HK-2 (cell line): Measurements from ENCODE around the gene MALAT1.
A peak's percentile ranks its signal among the peaks of the same experiment; 100 is the strongest.
"Not testable (repeated sequence)": the region's sequence is repeated elsewhere in the genome, so short reads cannot be mapped to it uniquely, and the experiment has no call there.

Experiments used
- DNase-seq: peaks from one replicate; pipeline ENCODE4 v3.0.0-alpha.2; 2018; ENCODE audit not compliant: unreplicated experiment

The MALAT1 gene

GRCh38 chr11:65521777-65522521, 23.1 kb downstream of the MALAT1 start:
- DNase-seq = peak; percentile 40

GRCh38 chr11:65522718-65523630, 24.1 kb downstream of the MALAT1 start:
- DNase-seq = peak; percentile 28

GRCh38 chr11:65523631-65523968, 24.8 kb downstream of the MALAT1 start:
- not testable (repeated sequence) for DNase-seq

GRCh38 chr11:65524014-65524740, 25.3 kb downstream of the MALAT1 start:
- DNase-seq = no peak

- peak; percentile 79 for DNase-seq
Measured at GRCh38 chr11:65524741-65525545, 26.1 kb downstream of the MALAT1 start, which contains the start of gene SCYL1. TSS of gene SCYL1 (plus strand) at chr11:65525083. CDS start at chr11:65525154, 71 bp downstream.

- no peak for DNase-seq
Measured at GRCh38 chr11:65525546-65526480, 27.0 kb downstream of the MALAT1 start.

GRCh38 chr11:65526744-65527143, 27.9 kb downstream of the MALAT1 start:
- DNase-seq = no peak

- DNase-seq = no peak
Measured at GRCh38 chr11:65528819-65529350, 30.0 kb downstream of the MALAT1 start.

GRCh38 chr11:65529475-65530156, 30.8 kb downstream of the MALAT1 start:
- DNase-seq = no peak

- no peak for DNase-seq
Measured at GRCh38 chr11:65530157-65530496, 31.3 kb downstream of the MALAT1 start.

- no peak for DNase-seq
Measured at GRCh38 chr11:65532388-65533064, 33.7 kb downstream of the MALAT1 start.

- no peak for DNase-seq
Measured at GRCh38 chr11:65535102-65535501, 36.3 kb downstream of the MALAT1 start.

- no peak for DNase-seq
Measured at GRCh38 chr11:65536412-65537295, 37.8 kb downstream of the MALAT1 start.

GRCh38 chr11:65537296-65537597, 38.4 kb downstream of the MALAT1 start:
- DNase-seq = no peak

- no peak for DNase-seq
Measured at GRCh38 chr11:65537620-65538231, 38.9 kb downstream of the MALAT1 start.

- no peak for DNase-seq
Measured at GRCh38 chr11:65538232-65538914, 39.5 kb downstream of the MALAT1 start.
